ENCODE results near the gene KAZALD1. TPM values are rescaled to one million over a fixed set of nuclear protein-coding genes. Genes with fewer than 3 reads are reported as not detected.

Gene KAZALD1
- polyA plus RNA-seq, 1 experiment, result 10.8 TPM

GRCh38 chr10:101054351-101054750, 7.4 kb upstream of the KAZALD1 start:
- H3K27me3 ChIP-seq (ENCODE audit: control insufficient read depth, insufficient read depth, low read length), result peaks cover 6% of the 10 kb centered on the region
- no peaks in the 10 kb centered on the region for H3K9me3 ChIP-seq (ENCODE audit: control insufficient read depth, insufficient read depth, low read length)
- DNase-seq (ENCODE audit: low read depth, low spot score), result no peak
- ChIA-PET POLR2A (interaction anchor here (0.9 kb wide), 1 partner anchor 11 kb away, joined by 4 read pairs; no protein-coding TSS in a partner anchor), CTCF (interaction anchor here (17.3 kb wide), 1 partner anchor 10 kb away, joined by 414 read pairs; the partner anchor contains the start of gene KAZALD1)
- no peak overlapping the region for H3K27ac ChIP-seq (ENCODE audit: low read depth, low read length)
- H3K4me3 ChIP-seq (ENCODE audit: low read depth, low read length), result no peak overlapping the region
- no peak for TF ChIP-seq CTCF (IDR thresholded peaks at IDR 0.05; ENCODE audit: low read depth, low read length)

DNA sequence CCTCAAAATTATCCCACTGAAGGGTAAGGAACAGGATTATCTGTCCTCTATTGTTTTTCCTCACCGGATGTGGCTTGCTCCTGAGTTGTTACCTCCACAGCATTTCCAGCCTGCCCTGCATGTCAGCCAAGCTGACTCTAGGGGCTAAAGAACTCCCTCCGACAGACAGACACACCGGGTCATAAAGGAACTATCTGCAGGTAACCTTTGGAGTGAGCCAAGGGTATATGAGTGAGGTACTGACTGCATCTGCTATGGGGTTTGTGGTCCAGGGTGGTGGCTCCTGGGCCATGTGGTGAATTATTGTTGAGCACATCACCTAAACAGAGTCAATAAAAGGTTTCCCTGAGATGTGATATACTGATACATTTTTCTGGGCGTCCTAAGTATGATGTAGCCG, 6.9 kb upstream of the KAZALD1 start:
- TF ChIP-seq CTCF (IDR thresholded peaks at IDR 0.05; ENCODE audit: low read depth, low read length), result no peak
- H3K4me3 ChIP-seq (ENCODE audit: low read depth, low read length), result no peak overlapping the region
- H3K9me3 ChIP-seq (ENCODE audit: control insufficient read depth, insufficient read depth, low read length), result no peaks in the 10 kb centered on the region
- POLR2A ChIA-PET, result no interaction called here
- DNase-seq (ENCODE audit: low read depth, low spot score), result no peak
- CTCF ChIA-PET, result interaction anchor here (1.0 to 1.3 kb wide), 3 partner anchors 12 to 62 kb away, joined by 3 to 7 read pairs (median 3); no protein-coding TSS in a partner anchor
- H3K27ac ChIP-seq (ENCODE audit: low read depth, low read length), result no peak overlapping the region
- H3K27me3 ChIP-seq (ENCODE audit: control insufficient read depth, insufficient read depth, low read length), result peaks cover 3% of the 10 kb centered on the region

- Histone ChIP-seq H3K4me3 (ENCODE audit: low read depth, low read length) (no peak overlapping the region), H3K27me3 (ENCODE audit: control insufficient read depth, insufficient read depth, low read length) (no peaks in the 10 kb centered on the region), H3K27ac (ENCODE audit: low read depth, low read length) (no peak overlapping the region), H3K9me3 (ENCODE audit: control insufficient read depth, insufficient read depth, low read length) (no peaks in the 10 kb centered on the region)
- no peak for TF ChIP-seq CTCF (IDR thresholded peaks at IDR 0.05; ENCODE audit: low read depth, low read length)
- CTCF ChIA-PET, result interaction anchor here (0.6 to 1.3 kb wide), 4 partner anchors 11 to 63 kb away, joined by 3 to 8 read pairs (median 5); no protein-coding TSS in a partner anchor
- DNase-seq (ENCODE audit: low read depth, low spot score), result no peak
- POLR2A ChIA-PET, result no interaction called here
These were observed 6.4 kb upstream of the KAZALD1 start for GRCh38 chr10:101055411-101055810.

GRCh38 chr10:101056365-101057151, 5.2 kb upstream of the KAZALD1 start:
- TF ChIP-seq CTCF (IDR thresholded peaks at IDR 0.05; ENCODE audit: low read depth, low read length), result no peak
- ChIA-PET CTCF (interaction anchor here (1.3 to 16.2 kb wide), 2 partner anchors 10 to 11 kb away, joined by 7 to 414 read pairs; no protein-coding TSS in a partner anchor), POLR2A (no interaction called here)
- no peak overlapping the region for H3K27ac ChIP-seq (ENCODE audit: low read depth, low read length)
- no peaks in the 10 kb centered on the region for H3K27me3 ChIP-seq (ENCODE audit: control insufficient read depth, insufficient read depth, low read length)
- H3K4me3 ChIP-seq (ENCODE audit: low read depth, low read length), result no peak overlapping the region
- no peak for DNase-seq (ENCODE audit: low read depth, low spot score)
- no peaks in the 10 kb centered on the region; the same call in 1 of the 2 replicates for H3K9me3 ChIP-seq (ENCODE audit: control insufficient read depth, insufficient read depth, low read length)
